Duodenal mucosa (tissue), 2 donors: ENCODE data around the gene MAPK1.
A peak's percentile ranks its signal among the peaks of the same experiment; 100 is the strongest.
"Not testable (repeated sequence)": the region's sequence is repeated elsewhere in the genome, so short reads cannot be mapped to it uniquely, and the experiment has no call there.

Source experiments
- H3K27ac ChIP-seq: one replicate; pipeline ENCODE4 v1.7.0; 2013; ENCODE audit warnings: low read depth, low read length
- H3K27me3 ChIP-seq, 2 donors: one replicate each; pipeline ENCODE4 v1.7.0; 2013; ENCODE audit warnings: low read length in 2 of 2, control low read depth in 1 of 2; ENCODE audit not compliant: insufficient read depth in 2 of 2, control insufficient read depth in 1 of 2
- H3K36me3 ChIP-seq, 2 donors: one replicate each; pipeline ENCODE4 v1.7.0; 2013; ENCODE audit warnings: low read length in 2 of 2, control low read depth in 1 of 2; ENCODE audit not compliant: insufficient read depth in 2 of 2, control insufficient read depth in 1 of 2
- H3K4me1 ChIP-seq, 2 donors: one replicate each; pipeline ENCODE4 v1.7.0; 2013; ENCODE audit warnings: low read length in 2 of 2, control low read depth in 1 of 2; ENCODE audit not compliant: insufficient read depth in 2 of 2, control insufficient read depth in 1 of 2
- H3K4me3 ChIP-seq, 2 donors: one replicate each; pipeline ENCODE4 v1.7.0; 2013; ENCODE audit warnings: low read length in 2 of 2, low read depth in 1 of 2
- H3K9ac ChIP-seq, 2 donors: one replicate each; pipeline ENCODE4 v1.7.0; 2013; ENCODE audit warnings: low read length in 2 of 2, low read depth in 1 of 2
- H3K9me3 ChIP-seq, 2 donors: one replicate each; pipeline ENCODE4 v1.7.0; 2013; ENCODE audit warnings: low read length in 2 of 2, control low read depth in 1 of 2; ENCODE audit not compliant: control insufficient read depth in 1 of 2

The MAPK1 gene

DNA sequence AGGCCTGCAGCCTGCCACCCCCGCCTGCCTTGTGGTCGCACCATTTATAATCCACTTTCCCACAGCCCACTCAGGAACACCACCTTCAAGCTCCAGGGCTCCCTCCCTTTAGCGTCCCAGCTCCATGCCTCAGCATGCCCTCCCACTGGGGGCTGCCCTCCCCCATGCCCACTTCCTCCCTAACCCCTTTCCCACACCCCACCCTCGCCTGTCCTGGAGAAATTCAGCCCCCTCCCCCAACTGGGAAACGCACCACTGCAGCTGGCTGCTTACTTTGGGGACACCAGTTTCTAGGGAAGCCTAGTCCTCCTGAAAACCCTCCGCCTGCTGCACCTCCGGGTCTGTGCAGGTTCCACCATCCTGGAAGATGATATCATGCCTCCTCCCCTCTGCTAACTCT is 128.5 kb downstream of the MAPK1 start:
- Histone ChIP-seq H3K9me3 (no peaks in the 10 kb centered on the region), H3K9ac (no peak overlapping the region), H3K36me3 (no peaks in the 10 kb centered on the region), H3K4me3 (no peak overlapping the region), H3K27ac (no peak overlapping the region), H3K4me1 (peaks cover 9 to 12% of the 10 kb centered on the region in 2 donors), H3K27me3 (peaks cover 3 to 5% of the 10 kb centered on the region in 2 donors)

DNA sequence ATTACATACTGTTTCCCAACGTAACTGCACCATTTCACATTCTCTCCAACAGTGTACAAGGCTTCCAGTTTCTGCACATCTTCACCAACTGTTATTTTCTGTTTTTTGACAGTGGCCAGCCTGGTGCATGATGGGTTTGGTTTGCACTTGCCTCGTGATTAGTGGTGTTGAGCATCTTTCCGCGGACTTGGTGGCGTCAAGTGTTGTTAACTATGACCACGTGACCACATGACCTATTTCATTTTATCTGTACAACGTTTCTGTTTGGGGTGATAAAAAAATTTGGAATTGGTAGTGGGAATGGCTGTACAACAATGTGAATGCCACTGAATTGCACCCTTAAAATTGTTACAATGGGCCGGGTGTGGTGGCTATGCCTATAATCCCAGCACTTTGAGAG is 129.4 kb downstream of the MAPK1 start:
- Histone ChIP-seq H3K27me3 (peaks cover 3 to 5% of the 10 kb centered on the region in 2 donors), H3K9ac (no peak overlapping the region), H3K9me3 (no peaks in the 10 kb centered on the region), H3K36me3 (no peaks in the 10 kb centered on the region), H3K27ac (no peak overlapping the region), H3K4me1 (peaks cover 9 to 12% of the 10 kb centered on the region in 2 donors), H3K4me3 (no peak overlapping the region)

DNA sequence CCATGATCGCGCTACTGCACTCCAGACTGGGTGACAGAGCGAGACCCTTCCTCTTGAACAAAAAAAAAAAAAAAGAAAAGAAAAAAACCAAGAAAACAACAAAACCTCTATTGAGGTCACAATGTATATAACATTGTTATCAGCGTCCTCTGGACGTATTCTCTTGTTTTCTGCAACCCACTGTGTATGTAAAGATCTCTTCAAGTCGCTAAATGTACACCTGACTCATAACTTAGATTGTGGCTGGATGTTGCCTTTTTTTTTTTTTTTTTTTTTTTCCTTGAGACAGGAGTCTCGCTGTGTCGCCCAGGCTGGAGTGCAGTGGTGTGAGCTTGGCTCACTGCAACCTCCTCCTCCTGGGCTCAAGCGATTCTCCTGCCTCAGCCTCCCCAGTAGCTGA is 130.5 kb downstream of the MAPK1 start:
- Histone ChIP-seq H3K4me3 (no peak overlapping the region), H3K27ac (no peak overlapping the region), H3K9me3 (no peaks in the 10 kb centered on the region), H3K9ac (no peak overlapping the region), H3K27me3 (peaks cover 3 to 5% of the 10 kb centered on the region in 2 donors), H3K36me3 (no peaks in the 10 kb centered on the region), H3K4me1 (peaks cover 9 to 12% of the 10 kb centered on the region in 2 donors)

DNA sequence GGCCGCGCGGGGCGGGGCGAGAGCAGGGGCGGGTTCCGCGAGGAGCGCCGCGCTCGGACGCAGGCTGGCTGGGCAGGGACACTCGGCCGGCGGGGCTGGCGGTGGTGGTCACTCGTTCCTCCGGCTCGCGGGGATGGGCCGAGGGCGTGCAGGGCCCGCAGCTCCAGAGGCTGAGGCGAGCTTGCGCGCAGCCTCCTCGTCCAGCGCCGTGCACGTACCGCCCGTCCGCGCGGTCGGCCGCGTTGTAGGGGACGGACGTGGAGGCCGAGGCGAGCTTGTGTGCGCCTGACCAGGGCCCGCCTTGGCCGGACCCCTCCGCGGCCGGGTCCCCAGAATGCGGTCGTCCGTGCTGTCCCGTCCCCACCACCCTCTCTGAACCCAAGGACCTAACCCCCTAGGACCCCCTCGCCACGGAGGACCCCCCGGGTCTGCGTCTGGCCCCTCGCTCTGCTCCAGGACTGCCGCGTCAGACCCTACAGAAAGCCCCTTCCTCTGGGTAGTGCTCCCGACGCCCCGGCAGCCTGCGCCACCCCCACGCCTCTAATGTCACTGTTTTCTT is 131.3 kb downstream of the MAPK1 start:
- no peak overlapping the region for H3K27ac ChIP-seq
- H3K36me3 ChIP-seq: no peaks in the 10 kb centered on the region
- H3K4me1 ChIP-seq: peaks cover 9 to 12% of the 10 kb centered on the region in 2 donors
- H3K9me3 ChIP-seq: no peaks in the 10 kb centered on the region
- no peak overlapping the region for H3K9ac ChIP-seq
- peaks cover 3 to 5% of the 10 kb centered on the region in 2 donors for H3K27me3 ChIP-seq
- H3K4me3 ChIP-seq: peak overlapping the region; percentile 50 to 66

DNA sequence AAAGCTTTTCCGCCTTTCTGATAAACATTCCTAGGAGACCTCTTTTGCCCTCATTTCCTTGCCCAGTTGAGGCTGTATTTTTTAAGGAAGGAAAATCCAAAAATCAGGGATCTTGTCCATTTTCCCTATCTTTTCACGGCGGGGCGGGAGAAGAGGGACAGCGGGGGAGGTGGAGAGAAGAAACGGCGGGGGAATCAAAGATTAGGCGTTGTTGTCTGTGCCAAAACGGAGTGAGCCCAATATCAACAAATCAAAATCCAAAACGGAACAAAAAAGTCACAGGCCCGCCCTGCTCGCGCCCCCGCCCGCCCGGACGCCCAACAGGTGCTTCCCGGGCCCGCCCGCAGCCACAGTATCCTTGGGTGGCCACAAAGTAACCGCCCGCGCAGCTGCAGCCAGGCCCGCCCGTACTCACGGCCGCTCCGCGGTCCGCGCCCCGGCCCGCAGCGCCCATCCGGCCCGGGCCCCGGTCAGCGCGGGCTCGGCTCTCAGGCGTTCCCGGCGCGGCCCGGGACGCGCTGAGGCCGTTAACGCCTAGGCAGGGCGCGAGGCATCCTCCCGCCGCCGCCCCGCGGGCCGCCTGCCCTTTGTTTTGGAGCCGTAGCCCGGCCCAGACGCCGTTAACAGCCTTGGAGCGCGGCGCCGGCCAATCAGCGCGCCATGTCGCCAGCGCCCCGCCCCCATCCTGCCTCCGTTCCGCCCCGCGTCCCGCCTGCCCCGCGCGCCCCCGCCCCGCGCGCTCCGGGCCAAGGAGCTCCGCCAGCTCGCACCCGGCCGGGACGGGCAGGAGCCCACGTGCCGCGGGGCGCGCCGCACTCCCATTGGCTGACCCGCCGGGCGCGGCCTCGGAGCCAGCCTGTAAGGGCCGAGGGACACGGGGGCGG is 132.0 kb downstream of the MAPK1 start, which contains the start of gene YPEL1:
TSS of gene YPEL1 (minus strand) at position 595 of the 884 bp plus-strand sequence. CDS start 25,050 bp downstream, outside the sequence.
- no peaks in the 10 kb centered on the region for H3K9me3 ChIP-seq
- peak within 1 kb of the TSS; percentile 14 to 20 for H3K9ac ChIP-seq
- H3K27me3 ChIP-seq: peaks cover 3 to 5% of the 10 kb centered on the region in 2 donors
- H3K4me1 ChIP-seq: peaks cover 9 to 12% of the 10 kb centered on the region in 2 donors
- peak within 1 kb of the TSS; percentile 39 for H3K27ac ChIP-seq
- no peaks in the 10 kb centered on the region for H3K36me3 ChIP-seq
- peak within 1 kb of the TSS; percentile 70 to 71 for H3K4me3 ChIP-seq

DNA sequence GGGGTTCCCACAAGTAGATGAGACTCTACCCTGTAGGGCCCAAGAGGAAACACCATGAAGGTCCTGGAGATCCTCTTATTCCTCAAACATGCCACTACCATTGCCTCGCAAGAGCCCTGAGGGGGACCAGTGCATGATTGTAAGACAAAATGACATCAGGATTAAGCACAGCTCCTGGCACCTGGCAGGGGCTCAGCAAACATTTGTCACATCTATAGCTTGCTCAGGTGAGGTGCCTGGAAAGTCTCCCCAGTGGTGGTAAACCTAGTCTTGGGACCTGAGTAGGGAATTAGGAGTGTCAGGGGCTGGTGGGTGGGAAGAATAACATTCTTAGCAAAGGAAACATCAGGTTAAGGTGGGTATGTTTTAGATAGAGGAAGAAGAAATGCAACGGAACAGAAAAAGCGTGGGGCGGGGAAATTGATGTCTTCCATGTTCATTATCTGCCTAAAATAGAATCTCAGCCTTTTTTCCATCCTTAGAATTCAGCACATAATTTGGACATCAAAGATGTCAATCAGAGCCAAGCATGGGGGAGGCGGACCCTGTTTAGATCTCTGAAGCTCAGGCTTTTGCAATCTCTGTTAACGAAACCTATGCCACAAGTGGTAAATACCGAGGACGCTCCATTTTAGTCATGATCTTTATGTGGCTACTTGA is 132.8 kb downstream of the MAPK1 start:
- Histone ChIP-seq H3K4me3 (peak overlapping the region; percentile 70 to 71), H3K4me1 (peaks cover 9 to 12% of the 10 kb centered on the region in 2 donors), H3K9ac (peak overlapping the region; percentile 14 to 20), H3K36me3 (no peaks in the 10 kb centered on the region), H3K27me3 (peaks cover 3 to 5% of the 10 kb centered on the region in 2 donors), H3K27ac (no peak overlapping the region), H3K9me3 (no peaks in the 10 kb centered on the region)

GRCh38 chr22:21731503-21731902 is 135.9 kb downstream of the MAPK1 start:
- H3K4me1 ChIP-seq: peaks cover 9 to 12% of the 10 kb centered on the region in 2 donors
- peaks cover 3 to 5% of the 10 kb centered on the region in 2 donors for H3K27me3 ChIP-seq
- no peak overlapping the region for H3K9ac ChIP-seq
- no peaks in the 10 kb centered on the region for H3K36me3 ChIP-seq
- H3K27ac ChIP-seq: no peak overlapping the region
- no peaks in the 10 kb centered on the region for H3K9me3 ChIP-seq
- H3K4me3 ChIP-seq: no peak overlapping the region

GRCh38 chr22:21730535-21731308 is 136.7 kb downstream of the MAPK1 start:
- Histone ChIP-seq H3K9me3 (no peaks in the 10 kb centered on the region), H3K4me1 (peaks cover 9 to 12% of the 10 kb centered on the region in 2 donors), H3K27me3 (peaks cover 3 to 5% of the 10 kb centered on the region in 2 donors), H3K27ac (no peak overlapping the region), H3K4me3 (no peak overlapping the region), H3K9ac (no peak overlapping the region), H3K36me3 (no peaks in the 10 kb centered on the region)

DNA sequence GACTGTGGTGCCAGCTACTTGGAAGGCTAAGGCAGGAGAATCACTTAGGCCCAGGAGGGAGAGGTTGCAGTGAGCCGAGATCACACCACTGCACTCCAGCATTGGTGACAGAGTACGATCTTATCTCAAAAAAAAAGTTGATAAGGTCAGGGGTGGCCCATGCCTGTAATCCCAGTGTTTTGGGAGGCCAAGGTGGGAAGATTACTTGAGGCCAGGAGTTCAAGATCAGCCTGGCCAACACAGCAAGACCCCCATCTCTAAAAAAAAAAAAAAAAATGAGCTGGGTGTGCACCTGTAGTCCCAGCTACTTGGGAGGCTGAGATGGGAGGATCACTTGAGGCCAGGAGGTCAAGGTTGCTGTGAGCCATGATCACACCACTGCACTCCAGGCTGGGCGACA is 138.3 kb downstream of the MAPK1 start:
- H3K27me3 ChIP-seq, H3K4me1 ChIP-seq, H3K4me3 ChIP-seq, H3K9ac ChIP-seq, H3K9me3 ChIP-seq, H3K27ac ChIP-seq, H3K36me3 ChIP-seq: not testable (repeated sequence)
